K562 (cell line): Measurements from ENCODE around the gene LAMC1.

Source experiments
- FOXJ3 ChIP-seq: sonication (generic); formaldehyde crosslinking; IDR thresholded peaks from 2 replicates; pipeline ENCODE4 v1.4.0; 2020; ENCODE audit warnings: mild to moderate bottlenecking, missing genetic modification reagents
- KDM1A ChIP-seq, 2 experiments: fragments of 450-650 bp; IDR thresholded peaks; 2 replicates each; pipeline ENCODE4 v1.6.1; 2016; ENCODE audit warnings: mild to moderate bottlenecking in 2 of 2
- MYBL2 ChIP-seq, 2 experiments: fragments of 450-650 bp in 1 of 2; sonication (generic) in 1 of 2; formaldehyde crosslinking in 1 of 2; IDR thresholded peaks; 2 replicates each; pipeline versions ENCODE4 v1.6.1 to v1.8.1; 2017 to 2022; ENCODE audit warnings: borderline replicate concordance in 1 of 2, inconsistent platforms in 1 of 2, low read depth in 1 of 2, mild to moderate bottlenecking in 1 of 2, missing genetic modification reagents in 1 of 2, moderate library complexity in 1 of 2
- MYNN ChIP-seq, 2 experiments: sonication (generic); formaldehyde crosslinking in 1 of 2; IDR thresholded peaks; 2 replicates each; pipeline versions ENCODE4 v1.5.0 to v1.6.1; 2016 to 2020; ENCODE audit warnings: antibody characterized with exemption in 1 of 2, missing genetic modification reagents in 1 of 2
- POLR2AphosphoS5 ChIP-seq: IDR thresholded peaks from 2 replicates; pipeline ENCODE4 v1.6.1; 2011; ENCODE audit warnings: mild to moderate bottlenecking, low read depth, low read length, moderate library complexity; ENCODE audit not compliant: control insufficient read depth, insufficient read depth
- ZNF224 ChIP-seq: sonication (generic); formaldehyde crosslinking; IDR thresholded peaks from 2 replicates; pipeline ENCODE4 v1.8.0; 2022; ENCODE audit warnings: mild to moderate bottlenecking, missing genetic modification reagents
- TF ChIP-seq, protein P1 (sequence below), 2 experiments: fragments of 450-650 bp; formaldehyde crosslinking in 1 of 2; IDR thresholded peaks; 2 replicates each; pipeline versions ENCODE4 v1.4.0 to v1.6.1; 2014 to 2020; ENCODE audit warnings: mild to moderate bottlenecking in 2 of 2, borderline replicate concordance in 1 of 2, low read depth in 1 of 2
- TF ChIP-seq, protein P2 (sequence below), 2 experiments: fragments of 450-650 bp in 1 of 2; IDR thresholded peaks; 2 replicates each; pipeline ENCODE4 v1.6.1; 2011 to 2017; ENCODE audit warnings: low read depth in 2 of 2, antibody characterized with exemption in 1 of 2, borderline replicate concordance in 1 of 2, low read length in 1 of 2, mild to moderate bottlenecking in 1 of 2, mixed read lengths in 1 of 2; ENCODE audit not compliant: control insufficient read depth in 1 of 2
- TF ChIP-seq, protein P3 (sequence below): sonication (generic); formaldehyde crosslinking; IDR thresholded peaks from 2 replicates; pipeline ENCODE4 v1.8.0; 2022; ENCODE audit warnings: missing genetic modification reagents, mild to moderate bottlenecking, borderline replicate concordance

DNA sequence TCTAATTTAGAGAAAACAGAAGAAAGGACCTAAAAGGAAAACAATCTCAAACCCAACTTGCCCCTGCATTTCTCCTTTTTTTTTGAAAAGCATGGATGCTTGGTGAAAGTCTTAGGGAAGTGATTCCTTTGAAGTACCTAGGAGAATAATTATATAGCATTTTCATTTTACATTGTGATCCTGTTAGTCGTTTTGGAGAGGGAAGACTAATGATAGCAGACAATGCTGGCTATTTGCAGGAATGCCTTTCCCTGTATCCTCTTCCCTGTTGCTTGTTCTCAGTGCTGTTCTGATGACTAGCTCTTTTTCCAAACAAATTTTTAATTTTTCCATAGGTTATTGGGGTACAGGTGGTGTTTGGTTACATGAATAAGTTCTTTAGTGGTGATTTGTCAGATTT is 53.9 kb downstream of the LAMC1 start:
- TF ChIP-seq, protein P1, sequence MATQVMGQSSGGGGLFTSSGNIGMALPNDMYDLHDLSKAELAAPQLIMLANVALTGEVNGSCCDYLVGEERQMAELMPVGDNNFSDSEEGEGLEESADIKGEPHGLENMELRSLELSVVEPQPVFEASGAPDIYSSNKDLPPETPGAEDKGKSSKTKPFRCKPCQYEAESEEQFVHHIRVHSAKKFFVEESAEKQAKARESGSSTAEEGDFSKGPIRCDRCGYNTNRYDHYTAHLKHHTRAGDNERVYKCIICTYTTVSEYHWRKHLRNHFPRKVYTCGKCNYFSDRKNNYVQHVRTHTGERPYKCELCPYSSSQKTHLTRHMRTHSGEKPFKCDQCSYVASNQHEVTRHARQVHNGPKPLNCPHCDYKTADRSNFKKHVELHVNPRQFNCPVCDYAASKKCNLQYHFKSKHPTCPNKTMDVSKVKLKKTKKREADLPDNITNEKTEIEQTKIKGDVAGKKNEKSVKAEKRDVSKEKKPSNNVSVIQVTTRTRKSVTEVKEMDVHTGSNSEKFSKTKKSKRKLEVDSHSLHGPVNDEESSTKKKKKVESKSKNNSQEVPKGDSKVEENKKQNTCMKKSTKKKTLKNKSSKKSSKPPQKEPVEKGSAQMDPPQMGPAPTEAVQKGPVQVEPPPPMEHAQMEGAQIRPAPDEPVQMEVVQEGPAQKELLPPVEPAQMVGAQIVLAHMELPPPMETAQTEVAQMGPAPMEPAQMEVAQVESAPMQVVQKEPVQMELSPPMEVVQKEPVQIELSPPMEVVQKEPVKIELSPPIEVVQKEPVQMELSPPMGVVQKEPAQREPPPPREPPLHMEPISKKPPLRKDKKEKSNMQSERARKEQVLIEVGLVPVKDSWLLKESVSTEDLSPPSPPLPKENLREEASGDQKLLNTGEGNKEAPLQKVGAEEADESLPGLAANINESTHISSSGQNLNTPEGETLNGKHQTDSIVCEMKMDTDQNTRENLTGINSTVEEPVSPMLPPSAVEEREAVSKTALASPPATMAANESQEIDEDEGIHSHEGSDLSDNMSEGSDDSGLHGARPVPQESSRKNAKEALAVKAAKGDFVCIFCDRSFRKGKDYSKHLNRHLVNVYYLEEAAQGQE (IDR thresholded peaks at IDR 0.05; ENCODE audit: borderline replicate concordance), result no peak
- TF ChIP-seq, protein P1 (CRISPR knock-in tag; IDR thresholded peaks at IDR 0.05; ENCODE audit: low read depth), result no peak
- TF ChIP-seq ZNF224 (CRISPR knock-in tag), result no peak
- TF ChIP-seq KDM1A (IDR thresholded peaks at IDR 0.05), result no peak
- TF ChIP-seq MYBL2 (IDR thresholded peaks at IDR 0.05; ENCODE audit: low read depth), result no peak
- no peak for TF ChIP-seq MYBL2 (CRISPR knock-in tag; IDR thresholded peaks at IDR 0.05; ENCODE audit: borderline replicate concordance)
- TF ChIP-seq, protein P2, sequence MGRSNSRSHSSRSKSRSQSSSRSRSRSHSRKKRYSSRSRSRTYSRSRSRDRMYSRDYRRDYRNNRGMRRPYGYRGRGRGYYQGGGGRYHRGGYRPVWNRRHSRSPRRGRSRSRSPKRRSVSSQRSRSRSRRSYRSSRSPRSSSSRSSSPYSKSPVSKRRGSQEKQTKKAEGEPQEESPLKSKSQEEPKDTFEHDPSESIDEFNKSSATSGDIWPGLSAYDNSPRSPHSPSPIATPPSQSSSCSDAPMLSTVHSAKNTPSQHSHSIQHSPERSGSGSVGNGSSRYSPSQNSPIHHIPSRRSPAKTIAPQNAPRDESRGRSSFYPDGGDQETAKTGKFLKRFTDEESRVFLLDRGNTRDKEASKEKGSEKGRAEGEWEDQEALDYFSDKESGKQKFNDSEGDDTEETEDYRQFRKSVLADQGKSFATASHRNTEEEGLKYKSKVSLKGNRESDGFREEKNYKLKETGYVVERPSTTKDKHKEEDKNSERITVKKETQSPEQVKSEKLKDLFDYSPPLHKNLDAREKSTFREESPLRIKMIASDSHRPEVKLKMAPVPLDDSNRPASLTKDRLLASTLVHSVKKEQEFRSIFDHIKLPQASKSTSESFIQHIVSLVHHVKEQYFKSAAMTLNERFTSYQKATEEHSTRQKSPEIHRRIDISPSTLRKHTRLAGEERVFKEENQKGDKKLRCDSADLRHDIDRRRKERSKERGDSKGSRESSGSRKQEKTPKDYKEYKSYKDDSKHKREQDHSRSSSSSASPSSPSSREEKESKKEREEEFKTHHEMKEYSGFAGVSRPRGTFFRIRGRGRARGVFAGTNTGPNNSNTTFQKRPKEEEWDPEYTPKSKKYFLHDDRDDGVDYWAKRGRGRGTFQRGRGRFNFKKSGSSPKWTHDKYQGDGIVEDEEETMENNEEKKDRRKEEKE (IDR thresholded peaks at IDR 0.05; ENCODE audit: borderline replicate concordance in 1 of 2, control insufficient read depth in 1 of 2, low read depth in 2 of 2, low read length in 1 of 2), result no peak
- no peak for TF ChIP-seq POLR2AphosphoS5
- TF ChIP-seq, protein P3, sequence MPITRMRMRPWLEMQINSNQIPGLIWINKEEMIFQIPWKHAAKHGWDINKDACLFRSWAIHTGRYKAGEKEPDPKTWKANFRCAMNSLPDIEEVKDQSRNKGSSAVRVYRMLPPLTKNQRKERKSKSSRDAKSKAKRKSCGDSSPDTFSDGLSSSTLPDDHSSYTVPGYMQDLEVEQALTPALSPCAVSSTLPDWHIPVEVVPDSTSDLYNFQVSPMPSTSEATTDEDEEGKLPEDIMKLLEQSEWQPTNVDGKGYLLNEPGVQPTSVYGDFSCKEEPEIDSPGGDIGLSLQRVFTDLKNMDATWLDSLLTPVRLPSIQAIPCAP (CRISPR knock-in tag), result no peak
- no peak for TF ChIP-seq FOXJ3
- TF ChIP-seq MYNN (IDR thresholded peaks at IDR 0.05), result no peak
- no peak for TF ChIP-seq MYNN (CRISPR knock-in tag; IDR thresholded peaks at IDR 0.05)
